Uterus (tissue), 2 donors: ENCODE results near the gene VAMP8.

Source experiments
- POLR2A ChIP-seq, 2 donors: fragments of 450-650 bp; IDR thresholded peaks; one replicate each; pipeline ENCODE4 v1.6.1; 2016; ENCODE audit warnings: antibody characterized with exemption in 2 of 2, mild to moderate bottlenecking in 1 of 2, moderate library complexity in 1 of 2
- TF ChIP-seq, protein P1 (sequence below), 4 experiments: fragments of 200-600 bp in 2 of 4; fragments of 450-650 bp in 2 of 4; sonication (generic) in 2 of 4; IDR thresholded peaks; one replicate each; pipeline ENCODE4 v1.5.1; 2016 to 2019; ENCODE audit warnings: antibody characterized with exemption in 4 of 4, mild to moderate bottlenecking in 2 of 4, moderate library complexity in 1 of 4

DNA sequence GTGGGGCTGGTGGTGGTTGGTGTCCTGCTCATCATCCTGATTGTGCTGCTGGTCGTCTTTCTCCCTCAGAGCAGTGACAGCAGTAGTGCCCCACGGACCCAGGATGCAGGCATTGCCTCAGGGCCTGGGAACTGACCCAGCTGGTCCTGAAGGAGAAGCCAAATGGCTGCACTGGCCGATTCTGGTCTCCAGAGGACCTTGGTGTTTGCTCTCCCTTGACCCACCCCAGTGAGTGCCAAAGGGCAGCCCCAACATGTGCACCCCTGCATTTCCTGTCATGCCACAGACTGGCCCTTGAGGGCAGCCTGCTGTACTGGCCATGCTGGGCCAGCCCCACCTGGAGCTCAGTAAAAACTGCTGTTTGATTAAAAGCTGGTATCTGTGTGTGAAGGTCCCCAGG lies 15.6 kb downstream of the VAMP8 start:
- no peak for TF ChIP-seq POLR2A (IDR thresholded peaks at IDR 0.05)
- TF ChIP-seq, protein P1, sequence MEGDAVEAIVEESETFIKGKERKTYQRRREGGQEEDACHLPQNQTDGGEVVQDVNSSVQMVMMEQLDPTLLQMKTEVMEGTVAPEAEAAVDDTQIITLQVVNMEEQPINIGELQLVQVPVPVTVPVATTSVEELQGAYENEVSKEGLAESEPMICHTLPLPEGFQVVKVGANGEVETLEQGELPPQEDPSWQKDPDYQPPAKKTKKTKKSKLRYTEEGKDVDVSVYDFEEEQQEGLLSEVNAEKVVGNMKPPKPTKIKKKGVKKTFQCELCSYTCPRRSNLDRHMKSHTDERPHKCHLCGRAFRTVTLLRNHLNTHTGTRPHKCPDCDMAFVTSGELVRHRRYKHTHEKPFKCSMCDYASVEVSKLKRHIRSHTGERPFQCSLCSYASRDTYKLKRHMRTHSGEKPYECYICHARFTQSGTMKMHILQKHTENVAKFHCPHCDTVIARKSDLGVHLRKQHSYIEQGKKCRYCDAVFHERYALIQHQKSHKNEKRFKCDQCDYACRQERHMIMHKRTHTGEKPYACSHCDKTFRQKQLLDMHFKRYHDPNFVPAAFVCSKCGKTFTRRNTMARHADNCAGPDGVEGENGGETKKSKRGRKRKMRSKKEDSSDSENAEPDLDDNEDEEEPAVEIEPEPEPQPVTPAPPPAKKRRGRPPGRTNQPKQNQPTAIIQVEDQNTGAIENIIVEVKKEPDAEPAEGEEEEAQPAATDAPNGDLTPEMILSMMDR (IDR thresholded peaks at IDR 0.05), result no peak
